Peyer's patch (tissue), 4 donors: ENCODE data around the gene KSR2.

Source experiments
- POLR2A ChIP-seq, 2 donors: fragments of 450-650 bp; IDR thresholded peaks; one replicate each; pipeline ENCODE4 v1.5.1; 2017; ENCODE audit warnings: antibody characterized with exemption in 2 of 2, mild to moderate bottlenecking in 2 of 2, moderate library complexity in 2 of 2
- TF ChIP-seq, protein P1 (sequence below), 6 experiments: fragments of 450-650 bp in 4 of 6; fragments of 200-600 bp in 2 of 6; sonication (generic) in 1 of 6; IDR thresholded peaks; one replicate each; pipeline ENCODE4 v1.5.1; 2017 to 2019; ENCODE audit warnings: antibody characterized with exemption in 6 of 6, mild to moderate bottlenecking in 3 of 6, moderate library complexity in 1 of 6

GRCh38 chr12:117486840-117487659, 481.7 kb downstream of the KSR2 start:
- TF ChIP-seq, protein P1, sequence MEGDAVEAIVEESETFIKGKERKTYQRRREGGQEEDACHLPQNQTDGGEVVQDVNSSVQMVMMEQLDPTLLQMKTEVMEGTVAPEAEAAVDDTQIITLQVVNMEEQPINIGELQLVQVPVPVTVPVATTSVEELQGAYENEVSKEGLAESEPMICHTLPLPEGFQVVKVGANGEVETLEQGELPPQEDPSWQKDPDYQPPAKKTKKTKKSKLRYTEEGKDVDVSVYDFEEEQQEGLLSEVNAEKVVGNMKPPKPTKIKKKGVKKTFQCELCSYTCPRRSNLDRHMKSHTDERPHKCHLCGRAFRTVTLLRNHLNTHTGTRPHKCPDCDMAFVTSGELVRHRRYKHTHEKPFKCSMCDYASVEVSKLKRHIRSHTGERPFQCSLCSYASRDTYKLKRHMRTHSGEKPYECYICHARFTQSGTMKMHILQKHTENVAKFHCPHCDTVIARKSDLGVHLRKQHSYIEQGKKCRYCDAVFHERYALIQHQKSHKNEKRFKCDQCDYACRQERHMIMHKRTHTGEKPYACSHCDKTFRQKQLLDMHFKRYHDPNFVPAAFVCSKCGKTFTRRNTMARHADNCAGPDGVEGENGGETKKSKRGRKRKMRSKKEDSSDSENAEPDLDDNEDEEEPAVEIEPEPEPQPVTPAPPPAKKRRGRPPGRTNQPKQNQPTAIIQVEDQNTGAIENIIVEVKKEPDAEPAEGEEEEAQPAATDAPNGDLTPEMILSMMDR (IDR thresholded peaks at IDR 0.05): no peak
- TF ChIP-seq POLR2A (IDR thresholded peaks at IDR 0.05): no peak
